HG03159 (cell line): ENCODE measurements around the gene NPRL2.

ENCODE experiments used
- ATAC-seq: cut with Tn5 transposase; IDR thresholded peaks from one replicate; pipeline ENCODE4 v1.9.1; 2021; ENCODE audit warnings: mild to moderate bottlenecking, moderate library complexity; ENCODE audit not compliant: unreplicated experiment

The NPRL2 gene

GRCh38 chr3:50373146-50374051 lies 22.8 kb upstream of the NPRL2 start:
- no peak for ATAC-seq

- ATAC-seq = no peak
Measured at GRCh38 chr3:50372349-50372748, 21.8 kb upstream of the NPRL2 start.

GRCh38 chr3:50371133-50371685 lies 20.6 kb upstream of the NPRL2 start:
- no peak for ATAC-seq

GRCh38 chr3:50370594-50370993 lies 20.0 kb upstream of the NPRL2 start:
- ATAC-seq = no peak

- no peak for ATAC-seq
Measured at GRCh38 chr3:50369012-50369670, 18.6 kb upstream of the NPRL2 start.

- no peak for ATAC-seq
Measured at GRCh38 chr3:50365842-50366220, 15.3 kb upstream of the NPRL2 start.

GRCh38 chr3:50365080-50365841 lies 14.7 kb upstream of the NPRL2 start:
- peak; percentile 74 for ATAC-seq

- no peak for ATAC-seq
Measured at GRCh38 chr3:50364573-50365079, 14.1 kb upstream of the NPRL2 start.

GRCh38 chr3:50359760-50360110 lies 9.2 kb upstream of the NPRL2 start:
- no peak for ATAC-seq

- ATAC-seq = peak; percentile 97
Measured at GRCh38 chr3:50358911-50359759, 8.6 kb upstream of the NPRL2 start, which contains the start of gene TMEM115. Gene TMEM115, minus strand, starts transcription at chr3:50359521. Its CDS starts 458 bp downstream, at chr3:50359063.

GRCh38 chr3:50358355-50358910 lies 7.9 kb upstream of the NPRL2 start:
- no peak for ATAC-seq

- ATAC-seq = no peak
Measured at GRCh38 chr3:50357481-50357880, 6.9 kb upstream of the NPRL2 start.

GRCh38 chr3:50356553-50356952 lies 6.0 kb upstream of the NPRL2 start:
- ATAC-seq = no peak

- no peak for ATAC-seq
Measured at GRCh38 chr3:50355829-50356552, 5.4 kb upstream of the NPRL2 start.

GRCh38 chr3:50354850-50355249 lies 4.3 kb upstream of the NPRL2 start:
- no peak for ATAC-seq

GRCh38 chr3:50354186-50354764 lies 3.7 kb upstream of the NPRL2 start:
- no peak for ATAC-seq

- no peak for ATAC-seq
Measured at GRCh38 chr3:50353245-50354004, 2.9 kb upstream of the NPRL2 start.

GRCh38 chr3:50352781-50353180 lies 2.2 kb upstream of the NPRL2 start:
- ATAC-seq = no peak
